Adipocyte (in vitro differentiated cells): ENCODE measurements around the gene LRRC4B.

Source experiments
- DNase-seq: peaks from one replicate; pipeline ENCODE4 v3.0.0-alpha.2; 2015; ENCODE audit warnings: low read depth
- H3K27me3 ChIP-seq: replicated peaks from 2 replicates; pipeline ENCODE4 v1.7.0; 2013; ENCODE audit warnings: mild to moderate bottlenecking, low read length, moderate library complexity; ENCODE audit not compliant: control insufficient read depth, insufficient read depth
- H3K36me3 ChIP-seq: 2 replicates; pipeline ENCODE4 v1.7.0; 2013; ENCODE audit warnings: low read length, mild to moderate bottlenecking, moderate library complexity; ENCODE audit not compliant: control insufficient read depth, insufficient read depth, severe bottlenecking
- H3K4me1 ChIP-seq: 2 replicates; pipeline ENCODE4 v1.7.0; 2013; ENCODE audit warnings: mild to moderate bottlenecking, low read length, moderate library complexity; ENCODE audit not compliant: control insufficient read depth, insufficient read depth
- H3K4me3 ChIP-seq: 2 replicates; pipeline ENCODE4 v1.7.0; 2013; ENCODE audit warnings: mild to moderate bottlenecking, low read length, moderate library complexity
- H3K9ac ChIP-seq: 2 replicates; pipeline ENCODE4 v1.7.0; 2013; ENCODE audit warnings: mild to moderate bottlenecking, low read length, moderate library complexity
- H3K9me3 ChIP-seq: 2 replicates; pipeline ENCODE4 v1.7.0; 2013; ENCODE audit warnings: mild to moderate bottlenecking, low read length, moderate library complexity; ENCODE audit not compliant: control insufficient read depth

The LRRC4B gene

DNA sequence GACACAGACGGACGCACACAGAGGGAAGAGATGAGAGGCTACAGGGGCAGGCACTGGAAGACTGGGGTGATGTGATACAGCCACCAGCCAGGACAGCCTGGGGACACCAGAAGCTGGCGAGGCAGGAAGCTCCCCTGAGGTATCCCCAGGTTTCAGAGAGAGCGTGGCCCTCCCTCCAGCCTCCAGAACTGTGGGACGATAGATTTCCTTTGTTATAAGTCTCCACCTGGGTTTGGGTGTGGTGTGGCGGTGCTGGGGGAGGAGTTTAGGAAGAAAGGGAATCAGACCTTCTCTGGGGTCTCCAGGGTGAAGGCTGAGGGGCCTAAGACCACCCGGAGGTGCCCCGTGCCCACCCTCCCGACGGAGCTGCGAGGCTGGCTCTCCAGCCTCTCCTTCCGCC, 51.8 kb downstream of the LRRC4B start:
- Histone ChIP-seq H3K27me3 (peaks cover 2% of the 10 kb centered on the region), H3K9me3 (no peaks in the 10 kb centered on the region), H3K4me3 (no peak overlapping the region), H3K9ac (no peak overlapping the region), H3K4me1 (no peaks in the 10 kb centered on the region), H3K36me3 (no peaks in the 10 kb centered on the region)
- DNase-seq = no peak

- DNase-seq = no peak
Measured at GRCh38 chr19:50515168-50515561, 53.1 kb downstream of the LRRC4B start.

GRCh38 chr19:50514346-50515167, 53.7 kb downstream of the LRRC4B start:
- H3K36me3 ChIP-seq = no peaks in the 10 kb centered on the region
- no peak overlapping the region for H3K4me3 ChIP-seq
- no peak for DNase-seq
- no peaks in the 10 kb centered on the region for H3K27me3 ChIP-seq
- H3K9ac ChIP-seq = no peak overlapping the region
- no peaks in the 10 kb centered on the region for H3K9me3 ChIP-seq
- peaks cover 8% of the 10 kb centered on the region for H3K4me1 ChIP-seq

More at GRCh38 chr19:50515168-50515561, 53.1 kb downstream of the LRRC4B start:
- Histone ChIP-seq H3K9me3 (no peaks in the 10 kb centered on the region), H3K4me1 (peaks cover 4% of the 10 kb centered on the region), H3K36me3 (no peaks in the 10 kb centered on the region), H3K27me3 (no peaks in the 10 kb centered on the region), H3K4me3 (no peak overlapping the region), H3K9ac (no peak overlapping the region)

- Histone ChIP-seq H3K4me3 (no peak within 1 kb of the TSS), H3K36me3 (no peaks in the 10 kb centered on the region), H3K9ac (no peak within 1 kb of the TSS)
Measured at GRCh38 chr19:50513746-50514345, 54.4 kb downstream of the LRRC4B start, which contains the start of gene ASPDH. TSS of gene ASPDH (minus strand) at chr19:50513913. CDS start at chr19:50513823, 90 bp downstream.

GRCh38 chr19:50512999-50513745, 55.1 kb downstream of the LRRC4B start:
- Histone ChIP-seq H3K9me3 (no peaks in the 10 kb centered on the region), H3K4me3 (no peak overlapping the region), H3K9ac (no peak overlapping the region), H3K36me3 (no peaks in the 10 kb centered on the region), H3K4me1 (peaks cover 8% of the 10 kb centered on the region), H3K27me3 (no peaks in the 10 kb centered on the region)
- DNase-seq = no peak

More at GRCh38 chr19:50513746-50514345, 54.4 kb downstream of the LRRC4B start, which contains the start of gene ASPDH:
- no peaks in the 10 kb centered on the region for H3K9me3 ChIP-seq
- H3K27me3 ChIP-seq = no peaks in the 10 kb centered on the region
- DNase-seq = no peak
- H3K4me1 ChIP-seq = peaks cover 8% of the 10 kb centered on the region

- Histone ChIP-seq H3K4me1 (peaks cover 8% of the 10 kb centered on the region), H3K9ac (no peak overlapping the region), H3K36me3 (no peaks in the 10 kb centered on the region), H3K9me3 (no peaks in the 10 kb centered on the region), H3K27me3 (no peaks in the 10 kb centered on the region), H3K4me3 (peak overlapping the region; percentile 98)
- no peak for DNase-seq
Measured at GRCh38 chr19:50512112-50512998, 55.9 kb downstream of the LRRC4B start.

DNA sequence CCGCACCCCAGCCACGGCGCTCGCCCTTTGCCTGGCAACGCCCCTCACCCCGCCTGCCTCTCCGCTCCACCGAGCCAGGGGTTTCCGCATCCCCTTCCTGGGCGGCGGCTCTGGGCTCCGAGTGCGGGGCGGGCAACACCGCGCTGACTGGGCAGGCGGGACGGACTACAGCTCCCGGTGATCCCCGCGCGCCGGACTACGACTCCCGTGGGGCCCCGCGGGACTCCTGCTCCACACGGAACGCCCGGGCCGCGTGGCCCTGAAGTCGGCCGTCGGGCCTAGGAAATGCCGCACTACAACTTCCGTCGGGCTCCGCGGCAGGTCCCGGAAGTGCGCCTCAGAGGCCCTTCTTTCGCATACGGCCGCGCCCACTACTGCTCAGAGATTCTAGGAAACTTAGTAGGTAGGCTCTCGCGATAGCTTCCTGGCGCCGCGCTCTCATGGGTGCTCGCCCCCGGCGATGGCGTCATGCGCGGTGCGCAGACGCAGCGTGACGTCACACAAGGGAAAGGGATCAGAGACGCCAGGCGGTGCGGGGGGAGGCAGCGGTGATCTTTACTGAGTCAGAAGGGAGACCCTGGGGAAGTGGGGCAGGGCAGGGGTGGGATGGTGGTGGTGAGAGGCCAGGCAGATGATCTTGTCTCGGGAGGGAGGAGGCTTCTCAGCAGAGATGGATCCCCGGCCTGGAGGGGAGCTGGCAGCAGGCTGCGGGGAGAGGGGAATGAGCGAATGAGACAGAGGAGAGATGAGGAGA, 57.0 kb downstream of the LRRC4B start, which contains the start of gene JOSD2:
TSS of gene JOSD2 (minus strand) at position 123 of the 754 bp plus-strand sequence. CDS start 760 bp downstream, outside the sequence.
- H3K9ac ChIP-seq = peak within 1 kb of the TSS; percentile 97
- H3K9me3 ChIP-seq = no peaks in the 10 kb centered on the region
- no peaks in the 10 kb centered on the region for H3K36me3 ChIP-seq
- H3K4me1 ChIP-seq = peaks cover 8% of the 10 kb centered on the region
- peak; percentile 100 for DNase-seq
- H3K27me3 ChIP-seq = no peaks in the 10 kb centered on the region
- H3K4me3 ChIP-seq = peak within 1 kb of the TSS; percentile 98

DNA sequence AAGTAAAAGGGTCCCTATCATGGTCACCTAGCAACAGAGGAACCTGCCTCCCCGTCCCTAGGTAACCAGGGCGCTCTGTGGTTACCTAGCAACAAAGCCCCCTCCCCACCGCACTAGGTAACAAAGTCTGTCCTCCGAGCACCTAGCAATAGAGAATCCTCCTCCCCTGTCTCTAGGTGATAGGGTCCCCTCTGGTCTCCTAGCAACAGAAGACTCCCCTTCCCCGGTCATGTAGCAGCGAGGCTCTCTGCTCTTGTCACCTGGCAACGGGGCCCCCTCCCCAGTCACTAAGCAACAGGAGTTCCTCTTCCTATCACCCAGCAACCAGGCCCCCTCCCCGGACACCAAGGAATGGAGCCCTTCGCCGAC, 57.6 kb downstream of the LRRC4B start:
- H3K9ac ChIP-seq = peak overlapping the region; percentile 97
- H3K4me3 ChIP-seq = peak overlapping the region; percentile 98
- H3K36me3 ChIP-seq = no peaks in the 10 kb centered on the region
- H3K9me3 ChIP-seq = no peaks in the 10 kb centered on the region
- no peaks in the 10 kb centered on the region for H3K27me3 ChIP-seq
- DNase-seq = no peak
- H3K4me1 ChIP-seq = peaks cover 8% of the 10 kb centered on the region

GRCh38 chr19:50510121-50510670, 58.0 kb downstream of the LRRC4B start:
- no peaks in the 10 kb centered on the region for H3K36me3 ChIP-seq
- DNase-seq = peak; percentile 40
- H3K27me3 ChIP-seq = no peaks in the 10 kb centered on the region
- H3K9ac ChIP-seq = peak overlapping the region; percentile 97
- peaks cover 8% of the 10 kb centered on the region for H3K4me1 ChIP-seq
- H3K4me3 ChIP-seq = peak overlapping the region; percentile 98
- H3K9me3 ChIP-seq = no peaks in the 10 kb centered on the region

DNA sequence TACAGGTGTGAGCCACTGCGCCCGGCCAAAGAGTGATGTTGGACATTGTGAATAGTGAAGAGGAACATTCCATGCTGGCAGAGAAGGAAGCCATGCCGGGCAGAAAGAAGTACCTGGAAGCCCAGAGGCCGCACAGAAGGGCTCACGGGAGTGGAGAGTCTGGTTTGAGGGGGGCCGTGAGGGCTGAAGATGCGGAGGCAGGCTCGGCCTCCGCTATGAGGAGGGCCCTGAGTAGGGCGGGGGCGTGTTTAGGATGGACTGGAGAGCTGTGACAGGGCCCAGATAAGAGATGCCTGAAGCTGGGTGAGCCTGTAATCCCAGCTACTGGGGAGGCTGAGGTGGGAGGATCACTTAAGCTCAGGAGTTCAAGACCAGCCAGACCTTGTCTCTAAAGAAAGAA, 58.9 kb downstream of the LRRC4B start:
- no peak overlapping the region for H3K4me3 ChIP-seq
- no peaks in the 10 kb centered on the region for H3K9me3 ChIP-seq
- no peaks in the 10 kb centered on the region for H3K36me3 ChIP-seq
- DNase-seq = no peak
- H3K27me3 ChIP-seq = no peaks in the 10 kb centered on the region
- peaks cover 8% of the 10 kb centered on the region for H3K4me1 ChIP-seq
- H3K9ac ChIP-seq = no peak overlapping the region
